ENCODE results near the gene CSRNP3. TPM values are rescaled to one million over a fixed set of nuclear protein-coding genes. Genes with fewer than 3 reads are reported as not detected.

The CSRNP3 gene
- total and polyA plus RNA-seq, 2 donors (not counting 3 experiments of a cell fraction or from before 2014, with no cell fraction given), result not detected

DNA sequence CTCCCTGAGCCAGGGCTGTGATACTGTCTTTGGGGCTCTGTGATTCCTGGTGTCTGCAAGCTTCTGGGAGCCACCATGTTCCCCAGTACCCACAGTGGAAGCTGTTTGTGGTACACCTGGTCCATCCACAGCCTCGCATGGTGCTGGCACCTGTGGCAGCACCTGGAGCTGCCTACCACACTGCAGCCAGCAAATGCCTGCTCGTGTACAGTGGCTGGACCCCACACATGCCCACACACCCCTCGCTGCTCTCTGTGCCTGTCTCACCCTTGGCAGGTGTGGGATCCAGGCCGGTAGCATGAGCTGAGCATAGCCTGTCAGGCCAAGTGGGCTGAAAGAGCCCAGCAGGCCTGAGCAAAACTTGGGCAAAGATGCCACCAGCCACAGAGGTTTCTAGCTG, 41.8 kb upstream of the CSRNP3 start:
- H3K4me2 ChIP-seq (ENCODE audit: insufficient read depth, low read length), result no peak overlapping the region
- no peaks in the 10 kb centered on the region for H3K79me2 ChIP-seq (ENCODE audit: control insufficient read depth, insufficient read depth, low read length)
- DNase-seq (ENCODE audit: low read depth, low spot score), result no peak
- no peak overlapping the region for H2AFZ ChIP-seq (ENCODE audit: low read depth, low read length)
- no peaks in the 10 kb centered on the region for H3K4me1 ChIP-seq (ENCODE audit: control insufficient read depth, extremely low read depth, insufficient read depth, low read length)
- H3K36me3 ChIP-seq (ENCODE audit: control insufficient read depth in 2 of 2, extremely low read depth in 1 of 2, insufficient read depth in 2 of 2, low read length in 2 of 2), result no peaks in the 10 kb centered on the region
- H3K4me3 ChIP-seq (replicated peaks in 1 of 3; ENCODE audit: insufficient read depth in 1 of 3, low read depth in 1 of 3, low read length in 3 of 3), result no peak overlapping the region
- dilution Hi-C loops (cut with MboI; ENCODE audit: extremely low pct_ligation_motif_present, low sequenced_read_pairs) (no loop called here), intact Hi-C loops (cut with micrococcal nuclease) (no loop called here)
- H3K9me3 ChIP-seq (replicated peaks; ENCODE audit: control insufficient read depth, insufficient read depth, low read length), result no peaks in the 10 kb centered on the region
- H4K20me1 ChIP-seq (replicated peaks; ENCODE audit: control insufficient read depth, extremely low read depth, insufficient read depth, low read length), result no peaks in the 10 kb centered on the region
- no peak for FAIRE-seq
- no peak overlapping the region for H3K27ac ChIP-seq (ENCODE audit: insufficient read depth, low read depth, low read length)
- POLR2A ChIA-PET, result no interaction called here
- TF ChIP-seq FOS (IDR thresholded peaks at IDR 0.05; ENCODE audit: borderline replicate concordance, insufficient read depth, low read length) (no peak), MYC (IDR thresholded peaks at IDR 0.05; ENCODE audit: low read depth, low read length) (no peak), POLR2A (IDR thresholded peaks at IDR 0.05; ENCODE audit: low read depth, low read length) (no peak), JUN (IDR thresholded peaks at IDR 0.05; ENCODE audit: borderline replicate concordance, insufficient read depth, insufficient read length, low read depth) (no peak), EZH2 (IDR thresholded peaks at IDR 0.05; ENCODE audit: borderline replicate concordance, low read depth, low read length, severe bottlenecking) (no peak), GATA2 (IDR thresholded peaks at IDR 0.05; ENCODE audit: insufficient read depth, insufficient read length, low read depth, low read length) (no peak), POLR2AphosphoS5 (IDR thresholded peaks at IDR 0.05; ENCODE audit: insufficient read depth, low read depth, low read length) (no peak)
- TF ChIP-seq, protein P1, sequence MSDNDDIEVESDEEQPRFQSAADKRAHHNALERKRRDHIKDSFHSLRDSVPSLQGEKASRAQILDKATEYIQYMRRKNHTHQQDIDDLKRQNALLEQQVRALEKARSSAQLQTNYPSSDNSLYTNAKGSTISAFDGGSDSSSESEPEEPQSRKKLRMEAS (IDR thresholded peaks at IDR 0.05; ENCODE audit: insufficient read depth, insufficient read length), result no peak
- TF ChIP-seq, protein P2, sequence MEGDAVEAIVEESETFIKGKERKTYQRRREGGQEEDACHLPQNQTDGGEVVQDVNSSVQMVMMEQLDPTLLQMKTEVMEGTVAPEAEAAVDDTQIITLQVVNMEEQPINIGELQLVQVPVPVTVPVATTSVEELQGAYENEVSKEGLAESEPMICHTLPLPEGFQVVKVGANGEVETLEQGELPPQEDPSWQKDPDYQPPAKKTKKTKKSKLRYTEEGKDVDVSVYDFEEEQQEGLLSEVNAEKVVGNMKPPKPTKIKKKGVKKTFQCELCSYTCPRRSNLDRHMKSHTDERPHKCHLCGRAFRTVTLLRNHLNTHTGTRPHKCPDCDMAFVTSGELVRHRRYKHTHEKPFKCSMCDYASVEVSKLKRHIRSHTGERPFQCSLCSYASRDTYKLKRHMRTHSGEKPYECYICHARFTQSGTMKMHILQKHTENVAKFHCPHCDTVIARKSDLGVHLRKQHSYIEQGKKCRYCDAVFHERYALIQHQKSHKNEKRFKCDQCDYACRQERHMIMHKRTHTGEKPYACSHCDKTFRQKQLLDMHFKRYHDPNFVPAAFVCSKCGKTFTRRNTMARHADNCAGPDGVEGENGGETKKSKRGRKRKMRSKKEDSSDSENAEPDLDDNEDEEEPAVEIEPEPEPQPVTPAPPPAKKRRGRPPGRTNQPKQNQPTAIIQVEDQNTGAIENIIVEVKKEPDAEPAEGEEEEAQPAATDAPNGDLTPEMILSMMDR (IDR thresholded peaks at IDR 0.05; ENCODE audit: extremely low read depth in 1 of 2, insufficient read depth in 1 of 2, low read depth in 1 of 2, low read length in 2 of 2), result no peak
- no peaks in the 10 kb centered on the region for H3K27me3 ChIP-seq (ENCODE audit: control insufficient read depth in 2 of 2, insufficient read depth in 2 of 2, low read length in 2 of 2)
- H3K9ac ChIP-seq (replicated peaks; ENCODE audit: extremely low read depth, insufficient read depth, low read length), result no peak overlapping the region
- H3K9me1 ChIP-seq (replicated peaks; ENCODE audit: control insufficient read depth, extremely low read depth, insufficient read depth, low read length), result no peaks in the 10 kb centered on the region
- CTCF ChIA-PET, result interaction anchor here (1.1 kb wide), 1 partner anchor 9 kb away, joined by 3 read pairs; no protein-coding TSS in a partner anchor
- no TSS peak for BruUV-seq (replicated peaks)
